Transverse colon (tissue), 4 donors: ENCODE measurements around the gene STAT2.

Experiments
- EP300 ChIP-seq: sonication (generic); formaldehyde crosslinking; IDR thresholded peaks from one replicate; pipeline ENCODE4 v1.6.1; 2017; ENCODE audit warnings: antibody characterized with exemption, low read depth
- POLR2A ChIP-seq: fragments of 450-650 bp; IDR thresholded peaks from one replicate; pipeline ENCODE4 v1.6.1; 2016; ENCODE audit warnings: antibody characterized with exemption, mild to moderate bottlenecking, moderate library complexity
- POLR2AphosphoS5 ChIP-seq, 3 donors: sonication (generic); formaldehyde crosslinking; IDR thresholded peaks; one replicate each; pipeline ENCODE4 v1.6.1; 2016; ENCODE audit warnings: antibody characterized with exemption in 3 of 3
- TF ChIP-seq, protein P1 (sequence below), 5 experiments: fragments of 200-600 bp in 3 of 5; fragments of 450-650 bp in 2 of 5; sonication (generic) in 3 of 5; IDR thresholded peaks; 1 replicate in 2 of 5; 2 replicates in 3 of 5; pipeline ENCODE4 v1.5.1; 2016 to 2017; ENCODE audit warnings: antibody characterized with exemption in 5 of 5, inconsistent platforms in 3 of 5, mild to moderate bottlenecking in 2 of 5, moderate library complexity in 1 of 5

DNA sequence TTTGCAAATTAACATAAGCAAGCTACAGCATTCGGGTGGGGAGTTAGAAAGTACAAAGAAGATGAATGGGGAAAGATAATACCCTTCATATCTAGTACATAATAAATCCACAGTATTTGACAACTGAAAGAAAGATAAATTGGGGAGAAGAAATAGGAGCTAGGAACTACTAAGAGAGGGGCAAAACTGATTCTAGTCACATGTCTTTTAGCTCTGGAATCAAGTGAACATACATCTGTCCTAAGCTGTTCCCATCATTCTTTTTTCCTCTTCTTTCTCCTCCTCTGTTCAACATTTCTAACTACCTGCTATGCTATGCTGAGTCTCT is 18.0 kb upstream of the STAT2 start:
- no peak for TF ChIP-seq POLR2A
- TF ChIP-seq, protein P1, sequence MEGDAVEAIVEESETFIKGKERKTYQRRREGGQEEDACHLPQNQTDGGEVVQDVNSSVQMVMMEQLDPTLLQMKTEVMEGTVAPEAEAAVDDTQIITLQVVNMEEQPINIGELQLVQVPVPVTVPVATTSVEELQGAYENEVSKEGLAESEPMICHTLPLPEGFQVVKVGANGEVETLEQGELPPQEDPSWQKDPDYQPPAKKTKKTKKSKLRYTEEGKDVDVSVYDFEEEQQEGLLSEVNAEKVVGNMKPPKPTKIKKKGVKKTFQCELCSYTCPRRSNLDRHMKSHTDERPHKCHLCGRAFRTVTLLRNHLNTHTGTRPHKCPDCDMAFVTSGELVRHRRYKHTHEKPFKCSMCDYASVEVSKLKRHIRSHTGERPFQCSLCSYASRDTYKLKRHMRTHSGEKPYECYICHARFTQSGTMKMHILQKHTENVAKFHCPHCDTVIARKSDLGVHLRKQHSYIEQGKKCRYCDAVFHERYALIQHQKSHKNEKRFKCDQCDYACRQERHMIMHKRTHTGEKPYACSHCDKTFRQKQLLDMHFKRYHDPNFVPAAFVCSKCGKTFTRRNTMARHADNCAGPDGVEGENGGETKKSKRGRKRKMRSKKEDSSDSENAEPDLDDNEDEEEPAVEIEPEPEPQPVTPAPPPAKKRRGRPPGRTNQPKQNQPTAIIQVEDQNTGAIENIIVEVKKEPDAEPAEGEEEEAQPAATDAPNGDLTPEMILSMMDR (IDR thresholded peaks at IDR 0.05), result no peak
- no peak for TF ChIP-seq EP300
- TF ChIP-seq POLR2AphosphoS5 (IDR thresholded peaks at IDR 0.05), result no peak
